SK-N-SH treated with all-trans-retinoic acid at 6 μM for 48 hours (cell line): Measurements from ENCODE around the gene LEMD3.

ENCODE experiments used
- CREB5 ChIP-seq: fragments of 250-450 bp; sonication (Bioruptor Pico); IDR thresholded peaks from 2 replicates; pipeline ENCODE4 v1.5.1; 2020; ENCODE audit warnings: low read depth, mild to moderate bottlenecking, moderate library complexity
- CSRNP3 ChIP-seq: fragments of 250-450 bp; sonication (Bioruptor Pico); IDR thresholded peaks from 2 replicates; pipeline ENCODE4 v1.5.1; 2021; ENCODE audit warnings: mild to moderate bottlenecking, moderate library complexity
- OSR1 ChIP-seq: fragments of 250-450 bp; sonication (Bioruptor Pico); IDR thresholded peaks from 2 replicates; pipeline ENCODE4 v1.8.0; 2022; ENCODE audit warnings: moderate library complexity, mild to moderate bottlenecking, inconsistent platforms
- ZC3H10 ChIP-seq: fragments of 250-450 bp; sonication (Bioruptor Pico); IDR thresholded peaks from 2 replicates; pipeline ENCODE4 v1.5.1; 2021; ENCODE audit warnings: mild to moderate bottlenecking, moderate library complexity
- ZFP30 ChIP-seq: fragments of 450-650 bp; formaldehyde crosslinking; IDR thresholded peaks from 2 replicates; pipeline ENCODE4 v1.5.0; 2022; ENCODE audit warnings: mild to moderate bottlenecking, moderate library complexity
- ZNF565 ChIP-seq: fragments of 450-650 bp; formaldehyde crosslinking; conservative IDR thresholded peaks from 2 replicates; pipeline ENCODE4 v1.5.0; 2020; ENCODE audit warnings: low read depth, mild to moderate bottlenecking, moderate library complexity
- ZNF70 ChIP-seq: fragments of 450-650 bp; formaldehyde crosslinking; IDR thresholded peaks from 2 replicates; pipeline ENCODE4 v1.5.0; 2020; ENCODE audit warnings: mild to moderate bottlenecking, moderate library complexity
- TF ChIP-seq, protein P1 (sequence below): fragments of 250-450 bp; sonication (Bioruptor Pico); IDR thresholded peaks from 2 replicates; pipeline ENCODE4 v1.8.0; 2020; ENCODE audit warnings: mild to moderate bottlenecking, moderate library complexity, borderline replicate concordance
- TF ChIP-seq, protein P2 (sequence below): fragments of 250-450 bp; sonication (Bioruptor Pico); IDR thresholded peaks from 2 replicates; pipeline ENCODE4 v1.8.0; 2021; ENCODE audit warnings: low read depth, mild to moderate bottlenecking, moderate library complexity, borderline replicate concordance

DNA sequence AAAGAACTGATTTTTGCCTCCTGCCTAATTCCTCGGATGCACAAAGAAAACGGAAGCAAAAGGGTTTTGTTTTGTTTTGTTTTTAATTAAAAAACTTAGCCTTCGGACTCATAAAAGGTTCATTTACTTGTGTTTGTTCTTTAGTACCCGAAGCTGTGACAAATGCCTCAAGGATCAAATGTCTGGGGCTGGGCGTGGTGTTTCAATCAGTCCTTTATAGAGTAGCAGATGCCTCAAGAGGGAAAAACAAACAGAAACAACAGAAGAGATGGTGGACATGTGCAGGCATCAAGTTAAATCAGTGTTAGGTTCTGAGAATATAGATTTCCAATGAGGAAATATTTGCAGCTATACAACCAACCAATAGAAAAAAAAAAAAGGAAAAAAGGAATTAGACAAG lies 46.7 kb upstream of the LEMD3 start:
- no peak for TF ChIP-seq CSRNP3
- no peak for TF ChIP-seq ZC3H10
- TF ChIP-seq, protein P1, sequence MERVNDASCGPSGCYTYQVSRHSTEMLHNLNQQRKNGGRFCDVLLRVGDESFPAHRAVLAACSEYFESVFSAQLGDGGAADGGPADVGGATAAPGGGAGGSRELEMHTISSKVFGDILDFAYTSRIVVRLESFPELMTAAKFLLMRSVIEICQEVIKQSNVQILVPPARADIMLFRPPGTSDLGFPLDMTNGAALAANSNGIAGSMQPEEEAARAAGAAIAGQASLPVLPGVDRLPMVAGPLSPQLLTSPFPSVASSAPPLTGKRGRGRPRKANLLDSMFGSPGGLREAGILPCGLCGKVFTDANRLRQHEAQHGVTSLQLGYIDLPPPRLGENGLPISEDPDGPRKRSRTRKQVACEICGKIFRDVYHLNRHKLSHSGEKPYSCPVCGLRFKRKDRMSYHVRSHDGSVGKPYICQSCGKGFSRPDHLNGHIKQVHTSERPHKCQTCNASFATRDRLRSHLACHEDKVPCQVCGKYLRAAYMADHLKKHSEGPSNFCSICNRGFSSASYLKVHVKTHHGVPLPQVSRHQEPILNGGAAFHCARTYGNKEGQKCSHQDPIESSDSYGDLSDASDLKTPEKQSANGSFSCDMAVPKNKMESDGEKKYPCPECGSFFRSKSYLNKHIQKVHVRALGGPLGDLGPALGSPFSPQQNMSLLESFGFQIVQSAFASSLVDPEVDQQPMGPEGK (CRISPR knock-in tag) = no peak
- TF ChIP-seq, protein P2, sequence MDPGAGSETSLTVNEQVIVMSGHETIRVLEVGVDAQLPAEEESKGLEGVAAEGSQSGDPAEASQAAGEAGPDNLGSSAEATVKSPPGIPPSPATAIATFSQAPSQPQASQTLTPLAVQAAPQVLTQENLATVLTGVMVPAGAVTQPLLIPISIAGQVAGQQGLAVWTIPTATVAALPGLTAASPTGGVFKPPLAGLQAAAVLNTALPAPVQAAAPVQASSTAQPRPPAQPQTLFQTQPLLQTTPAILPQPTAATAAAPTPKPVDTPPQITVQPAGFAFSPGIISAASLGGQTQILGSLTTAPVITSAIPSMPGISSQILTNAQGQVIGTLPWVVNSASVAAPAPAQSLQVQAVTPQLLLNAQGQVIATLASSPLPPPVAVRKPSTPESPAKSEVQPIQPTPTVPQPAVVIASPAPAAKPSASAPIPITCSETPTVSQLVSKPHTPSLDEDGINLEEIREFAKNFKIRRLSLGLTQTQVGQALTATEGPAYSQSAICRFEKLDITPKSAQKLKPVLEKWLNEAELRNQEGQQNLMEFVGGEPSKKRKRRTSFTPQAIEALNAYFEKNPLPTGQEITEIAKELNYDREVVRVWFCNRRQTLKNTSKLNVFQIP (CRISPR knock-in tag) = no peak
- no peak for TF ChIP-seq OSR1 (CRISPR knock-in tag)
- no peak for TF ChIP-seq ZNF70 (CRISPR knock-in tag)
- TF ChIP-seq CREB5 = no peak
- no peak for TF ChIP-seq ZNF565 (CRISPR knock-in tag)
- no peak for TF ChIP-seq ZFP30 (CRISPR knock-in tag)
